M059J (cell line): ENCODE measurements around the gene CKMT1B. TPM values are rescaled to one million over a fixed set of nuclear protein-coding genes. Genes with fewer than 3 reads are reported as not detected.
"Not testable (repeated sequence)": the region's sequence is repeated elsewhere in the genome, so short reads cannot be mapped to it uniquely, and the experiment has no call there.

Experiments
- DNase-seq: peaks from one replicate; pipeline ENCODE4 v3.0.0-alpha.2; 2012; ENCODE audit warnings: low read depth
- total RNA-seq: library from RNA; depleted of rRNA; stranded (reverse); fragments of >200 nt; shearing (Covaris generic); gene quantifications from 2 replicates; pipeline ENCODE4 v1.2.3, GENCODE V29; 2014; rRNA removed

The CKMT1B gene
- total RNA-seq, 1 experiment from 2014 or later: not detected

DNA sequence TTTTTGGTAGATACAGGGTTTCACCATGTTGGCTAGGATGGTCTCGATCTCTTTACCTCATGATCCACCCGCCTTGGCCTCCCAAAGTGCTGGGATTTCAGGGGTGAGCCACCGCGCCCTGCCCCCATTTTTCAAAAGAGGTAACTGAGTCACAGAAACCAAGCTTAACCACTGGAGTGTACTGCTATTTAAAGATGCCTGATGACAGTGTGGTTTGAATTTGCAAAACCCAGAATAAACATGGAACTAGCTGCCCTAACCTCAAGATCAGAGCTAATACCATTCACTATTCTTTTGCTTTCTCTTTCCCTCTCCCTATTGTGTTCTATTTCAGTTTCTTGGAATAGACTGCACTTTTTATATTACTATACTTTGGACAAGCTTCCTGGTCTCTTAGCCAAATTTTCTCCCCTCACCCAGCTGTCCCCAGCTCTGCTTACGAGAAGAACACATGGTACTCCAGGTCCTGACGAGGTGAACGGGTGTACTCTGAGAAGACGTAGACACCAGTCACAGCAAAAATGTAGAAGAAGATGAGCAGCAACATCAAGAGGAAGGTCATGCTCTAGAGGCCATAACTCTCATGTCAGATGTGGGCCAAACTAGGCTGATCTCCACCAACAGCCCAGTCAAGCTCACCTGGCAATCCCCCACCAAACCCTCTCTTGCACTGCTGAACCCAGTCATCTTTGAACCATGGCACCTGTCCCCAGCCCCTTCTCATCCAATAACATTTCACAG is 44.8 kb downstream of the CKMT1B start:
- not testable (repeated sequence) for DNase-seq

Other genes starting within 250 kb of the CKMT1B start
- 19.2 and 28.1 TPM in 2 replicates for gene ZSCAN29, start 223.0 kb upstream of the CKMT1B start, total RNA-seq
- 22.1 and 24.5 TPM in 2 replicates for gene TUBGCP4, start 222.9 kb upstream of the CKMT1B start, total RNA-seq
- 31.0 and 40.6 TPM in 2 replicates for gene TP53BP1, start 100.9 kb upstream of the CKMT1B start, total RNA-seq
- 1.7 and 3.8 TPM in 2 replicates for gene MAP1A, start 76.4 kb upstream of the CKMT1B start, total RNA-seq
- gene PPIP5K1, start 3.8 kb upstream of the CKMT1B start, total RNA-seq: 5.2 and 7.8 TPM in 2 replicates
- not detected in 2 replicates for gene STRC, start 24.8 kb downstream of the CKMT1B start, total RNA-seq
- 0.10 and 0.39 TPM in 2 replicates for gene CATSPER2, start 54.8 kb downstream of the CKMT1B start, total RNA-seq
- gene CKMT1A, start 99.8 kb downstream of the CKMT1B start, total RNA-seq: not detected in 2 replicates
- gene PDIA3, start 152.4 kb downstream of the CKMT1B start, total RNA-seq: 228 and 341 TPM in 2 replicates
- gene ELL3, start 182.9 kb downstream of the CKMT1B start, total RNA-seq: 0.86 and 2.4 TPM in 2 replicates
- gene SERF2, start 198.3 kb downstream of the CKMT1B start, total RNA-seq: 1,074 and 1,826 TPM in 2 replicates
- gene SERINC4, start 206.2 kb downstream of the CKMT1B start, total RNA-seq: not detected in 2 replicates
- 4.6 and 20.9 TPM in 2 replicates for gene HYPK, start 206.6 kb downstream of the CKMT1B start, total RNA-seq
- 22.0 and 34.0 TPM in 2 replicates for gene MFAP1, start 230.7 kb downstream of the CKMT1B start, total RNA-seq
- gene WDR76, start 233.0 kb downstream of the CKMT1B start, total RNA-seq: 38.7 and 75.3 TPM in 2 replicates